Adipocyte (in vitro differentiated cells): ENCODE data around the gene TMEM163.

Experiments used
- DNase-seq: peaks from one replicate; pipeline ENCODE4 v3.0.0-alpha.2; 2015; ENCODE audit warnings: low read depth
- H3K27me3 ChIP-seq: replicated peaks from 2 replicates; pipeline ENCODE4 v1.7.0; 2013; ENCODE audit warnings: mild to moderate bottlenecking, low read length, moderate library complexity; ENCODE audit not compliant: control insufficient read depth, insufficient read depth
- H3K36me3 ChIP-seq: 2 replicates; pipeline ENCODE4 v1.7.0; 2013; ENCODE audit warnings: low read length, mild to moderate bottlenecking, moderate library complexity; ENCODE audit not compliant: control insufficient read depth, insufficient read depth, severe bottlenecking
- H3K4me1 ChIP-seq: 2 replicates; pipeline ENCODE4 v1.7.0; 2013; ENCODE audit warnings: mild to moderate bottlenecking, low read length, moderate library complexity; ENCODE audit not compliant: control insufficient read depth, insufficient read depth
- H3K4me3 ChIP-seq: 2 replicates; pipeline ENCODE4 v1.7.0; 2013; ENCODE audit warnings: mild to moderate bottlenecking, low read length, moderate library complexity
- H3K9ac ChIP-seq: 2 replicates; pipeline ENCODE4 v1.7.0; 2013; ENCODE audit warnings: mild to moderate bottlenecking, low read length, moderate library complexity
- H3K9me3 ChIP-seq: 2 replicates; pipeline ENCODE4 v1.7.0; 2013; ENCODE audit warnings: mild to moderate bottlenecking, low read length, moderate library complexity; ENCODE audit not compliant: control insufficient read depth

TMEM163 gene

DNA sequence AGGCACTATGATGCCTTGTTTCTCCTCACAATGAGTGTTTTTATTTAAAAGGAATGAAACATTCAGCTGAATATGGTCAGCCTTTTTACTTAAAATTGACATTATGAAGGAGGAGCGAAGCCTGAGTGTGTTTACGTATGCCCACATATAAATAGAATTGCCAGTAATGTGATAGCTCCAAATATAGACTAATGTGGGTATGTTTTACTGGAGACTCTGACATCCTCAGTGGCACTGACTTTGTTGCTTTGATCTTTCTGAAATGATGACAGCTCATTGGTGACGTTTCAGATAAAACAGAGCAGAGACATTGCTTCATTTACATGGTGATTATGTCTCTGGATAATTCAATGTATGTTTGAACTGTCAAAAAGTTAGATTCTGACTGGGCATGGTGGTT is 297.9 kb downstream of the TMEM163 start:
- no peak overlapping the region for H3K9ac ChIP-seq
- peaks cover 3% of the 10 kb centered on the region for H3K36me3 ChIP-seq
- no peaks in the 10 kb centered on the region for H3K9me3 ChIP-seq
- no peaks in the 10 kb centered on the region for H3K4me1 ChIP-seq
- DNase-seq = no peak
- no peak overlapping the region for H3K4me3 ChIP-seq
- no peaks in the 10 kb centered on the region for H3K27me3 ChIP-seq

- Histone ChIP-seq H3K36me3 (peaks cover 3% of the 10 kb centered on the region), H3K9me3 (no peaks in the 10 kb centered on the region), H3K4me1 (no peaks in the 10 kb centered on the region), H3K27me3 (no peaks in the 10 kb centered on the region), H3K4me3 (no peak overlapping the region), H3K9ac (no peak overlapping the region)
- no peak for DNase-seq
Observed at GRCh38 chr2:134420259-134420658, 298.5 kb downstream of the TMEM163 start.

DNA sequence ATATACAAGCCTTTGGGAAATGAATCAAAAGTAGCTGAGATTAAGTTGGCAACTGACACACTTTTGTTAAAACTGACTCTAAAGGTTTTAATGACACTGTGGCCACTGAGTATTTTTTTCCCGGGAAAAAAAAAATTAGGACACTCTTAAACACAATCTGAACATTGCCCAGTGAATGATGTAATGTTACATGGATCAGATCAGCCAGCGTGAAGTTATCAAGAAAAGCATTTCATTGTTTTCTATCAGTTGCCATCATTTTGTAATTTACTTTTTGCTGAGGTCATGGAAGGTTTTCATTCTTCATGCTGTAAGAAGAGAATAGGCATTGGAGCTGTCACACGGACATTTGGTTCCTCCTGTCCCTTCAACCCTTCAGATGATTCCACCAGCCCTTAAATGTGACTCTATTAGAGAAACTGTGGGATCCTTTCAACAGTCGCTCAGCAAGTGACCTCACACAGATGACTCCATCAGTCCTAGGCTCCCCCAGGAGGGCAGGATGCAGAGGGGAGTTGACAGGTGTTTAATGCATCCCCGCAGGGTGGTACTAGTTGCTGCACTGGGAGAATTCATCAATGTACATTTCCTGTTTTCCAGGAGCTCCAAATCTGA is 300.7 kb downstream of the TMEM163 start:
- H3K9me3 ChIP-seq = no peaks in the 10 kb centered on the region
- no peak overlapping the region for H3K9ac ChIP-seq
- H3K4me1 ChIP-seq = no peaks in the 10 kb centered on the region
- H3K36me3 ChIP-seq = peaks cover 3% of the 10 kb centered on the region
- no peaks in the 10 kb centered on the region for H3K27me3 ChIP-seq
- H3K4me3 ChIP-seq = no peak overlapping the region
- DNase-seq = no peak

DNA sequence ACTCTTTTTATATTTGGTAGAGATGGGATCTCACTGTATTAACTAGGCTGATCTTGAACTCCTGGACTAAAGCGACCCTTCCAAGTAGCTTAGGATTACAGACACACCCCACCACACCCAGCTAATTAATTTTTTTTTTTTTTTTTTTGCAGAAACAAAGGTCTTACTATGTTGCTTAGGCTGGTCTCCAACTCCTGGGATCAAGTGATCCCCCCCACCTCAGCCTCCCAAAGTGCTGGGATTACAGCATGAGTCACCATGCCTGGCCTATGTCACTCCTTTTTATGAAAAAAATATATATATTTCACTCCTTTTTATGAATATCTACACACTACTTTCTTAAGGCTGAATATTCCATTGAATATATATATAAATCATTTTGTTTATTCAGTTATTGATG is 302.2 kb downstream of the TMEM163 start:
- H3K9ac ChIP-seq = no peak overlapping the region
- peaks cover 3% of the 10 kb centered on the region for H3K4me1 ChIP-seq
- no peaks in the 10 kb centered on the region for H3K27me3 ChIP-seq
- no peaks in the 10 kb centered on the region for H3K9me3 ChIP-seq
- no peak overlapping the region for H3K4me3 ChIP-seq
- no peaks in the 10 kb centered on the region for H3K36me3 ChIP-seq
- DNase-seq = no peak

DNA sequence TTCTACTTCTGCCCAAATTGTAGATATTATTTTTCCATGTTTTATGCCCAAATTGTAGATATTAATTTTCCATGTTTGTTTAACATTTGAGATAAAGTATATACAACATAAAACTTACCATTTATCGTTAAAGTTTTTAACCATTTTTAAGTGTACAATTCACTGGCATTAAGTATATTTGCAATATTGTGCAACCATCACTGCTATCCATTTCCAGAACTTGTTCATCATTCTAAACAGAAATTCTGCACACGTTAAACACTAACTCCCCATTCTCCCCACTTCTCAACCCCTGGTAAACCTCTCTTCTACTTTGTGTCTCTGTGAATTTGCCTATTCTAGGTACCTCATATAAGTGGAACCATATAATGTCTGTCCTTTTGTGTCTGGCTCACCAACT is 302.8 kb downstream of the TMEM163 start:
- no peak for DNase-seq
- Histone ChIP-seq H3K36me3 (no peaks in the 10 kb centered on the region), H3K27me3 (no peaks in the 10 kb centered on the region), H3K4me3 (no peak overlapping the region), H3K9me3 (no peaks in the 10 kb centered on the region), H3K9ac (no peak overlapping the region), H3K4me1 (peaks cover 9% of the 10 kb centered on the region)

DNA sequence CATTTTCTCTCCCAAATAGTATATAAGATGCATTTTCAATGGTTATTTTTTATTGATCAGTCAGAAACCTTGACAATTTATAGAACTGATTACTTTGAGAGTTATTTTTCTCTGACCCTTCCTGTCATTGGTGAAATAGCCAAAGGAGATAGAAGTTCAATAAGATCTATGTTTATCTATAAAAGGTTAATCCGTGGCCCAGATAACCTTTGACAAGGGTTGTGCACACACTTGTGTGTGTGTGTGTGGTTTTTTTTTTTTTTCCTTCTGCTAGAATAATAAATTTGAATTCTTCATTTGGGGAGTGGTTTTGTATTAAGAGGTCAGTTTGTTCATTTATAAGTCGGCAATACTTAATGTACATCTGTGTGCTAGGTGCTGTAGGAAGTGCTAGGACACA is 304.9 kb downstream of the TMEM163 start:
- H3K4me1 ChIP-seq = peaks cover 16% of the 10 kb centered on the region
- no peaks in the 10 kb centered on the region for H3K27me3 ChIP-seq
- H3K36me3 ChIP-seq = no peaks in the 10 kb centered on the region
- no peak overlapping the region for H3K4me3 ChIP-seq
- H3K9me3 ChIP-seq = no peaks in the 10 kb centered on the region
- no peak for DNase-seq
- no peak overlapping the region for H3K9ac ChIP-seq

- Histone ChIP-seq H3K36me3 (no peaks in the 10 kb centered on the region), H3K9ac (no peak overlapping the region), H3K4me1 (peaks cover 21% of the 10 kb centered on the region), H3K4me3 (no peak overlapping the region), H3K9me3 (no peaks in the 10 kb centered on the region), H3K27me3 (no peaks in the 10 kb centered on the region)
- DNase-seq = peak; percentile 38
Observed at GRCh38 chr2:134413430-134413829, 305.4 kb downstream of the TMEM163 start.

DNA sequence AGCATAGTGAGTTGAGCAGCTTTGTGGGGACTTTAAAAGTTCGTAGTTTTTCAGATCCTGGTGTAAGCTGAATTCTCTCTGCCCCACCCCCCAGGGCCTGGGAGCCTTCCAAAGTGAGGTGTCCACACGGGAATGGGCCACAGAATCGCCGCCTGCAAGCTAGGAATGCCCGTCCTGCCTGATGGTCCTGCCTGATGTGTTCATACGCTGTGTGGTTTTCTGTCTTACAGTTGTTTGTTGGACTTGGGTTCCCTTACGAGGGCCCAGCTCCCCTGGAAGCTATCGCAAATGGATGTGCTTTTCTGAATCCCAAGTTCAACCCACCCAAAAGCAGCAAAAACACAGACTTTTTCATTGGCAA is 306.2 kb downstream of the TMEM163 start:
- Histone ChIP-seq H3K9me3 (no peaks in the 10 kb centered on the region), H3K9ac (no peak overlapping the region), H3K4me1 (peaks cover 23% of the 10 kb centered on the region), H3K4me3 (no peak overlapping the region), H3K27me3 (no peaks in the 10 kb centered on the region), H3K36me3 (no peaks in the 10 kb centered on the region)
- DNase-seq = no peak

GRCh38 chr2:134411828-134412638 is 306.8 kb downstream of the TMEM163 start:
- Histone ChIP-seq H3K4me3 (no peak overlapping the region), H3K36me3 (no peaks in the 10 kb centered on the region), H3K9me3 (no peaks in the 10 kb centered on the region), H3K4me1 (peaks cover 23% of the 10 kb centered on the region), H3K27me3 (no peaks in the 10 kb centered on the region), H3K9ac (no peak overlapping the region)
- DNase-seq = peak; percentile 88

DNA sequence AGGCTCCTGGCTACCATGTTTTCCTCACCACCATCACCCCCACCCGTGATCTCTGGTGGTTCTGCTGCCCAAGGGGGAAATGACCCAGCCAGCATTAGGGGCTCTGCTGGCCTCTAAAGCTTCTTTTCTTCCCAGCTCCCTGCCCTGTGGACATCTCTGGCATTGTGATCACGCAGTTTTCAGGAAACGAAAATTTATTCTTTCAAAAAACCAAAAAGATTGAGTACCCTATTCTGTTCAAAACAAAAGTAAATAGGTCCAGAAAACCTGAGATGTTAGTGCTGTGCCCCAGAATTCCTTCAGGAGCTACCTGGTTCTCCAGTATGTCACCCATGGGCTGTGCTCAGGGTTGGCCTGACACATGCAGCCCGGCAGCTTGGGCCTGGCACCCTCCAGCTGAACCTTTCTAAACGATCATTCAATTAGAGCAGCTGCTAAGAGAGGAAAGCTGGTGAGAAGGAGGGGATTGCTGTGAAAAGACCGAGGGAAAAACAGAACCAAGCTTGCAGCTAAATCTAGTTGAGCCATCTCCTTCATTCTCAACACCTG is 307.4 kb downstream of the TMEM163 start:
- no peak overlapping the region for H3K4me3 ChIP-seq
- H3K4me1 ChIP-seq = peaks cover 24% of the 10 kb centered on the region
- H3K36me3 ChIP-seq = no peaks in the 10 kb centered on the region
- no peaks in the 10 kb centered on the region for H3K27me3 ChIP-seq
- H3K9me3 ChIP-seq = no peaks in the 10 kb centered on the region
- H3K9ac ChIP-seq = no peak overlapping the region
- no peak for DNase-seq

GRCh38 chr2:134410831-134411231 is 308.0 kb downstream of the TMEM163 start:
- no peaks in the 10 kb centered on the region for H3K9me3 ChIP-seq
- no peak overlapping the region for H3K4me3 ChIP-seq
- DNase-seq = no peak
- H3K27me3 ChIP-seq = no peaks in the 10 kb centered on the region
- H3K4me1 ChIP-seq = peaks cover 29% of the 10 kb centered on the region
- H3K36me3 ChIP-seq = no peaks in the 10 kb centered on the region
- no peak overlapping the region for H3K9ac ChIP-seq
